GM19463 (cell line): ENCODE results near the gene WASHC3.
"Not testable (repeated sequence)": the region's sequence is repeated elsewhere in the genome, so short reads cannot be mapped to it uniquely, and the experiment has no call there.

ENCODE experiments used
- ATAC-seq: cut with Tn5 transposase; IDR thresholded peaks from one replicate; pipeline ENCODE4 v1.9.1; 2021; ENCODE audit warnings: mild to moderate bottlenecking, moderate library complexity; ENCODE audit not compliant: unreplicated experiment

WASHC3 gene, protein sequence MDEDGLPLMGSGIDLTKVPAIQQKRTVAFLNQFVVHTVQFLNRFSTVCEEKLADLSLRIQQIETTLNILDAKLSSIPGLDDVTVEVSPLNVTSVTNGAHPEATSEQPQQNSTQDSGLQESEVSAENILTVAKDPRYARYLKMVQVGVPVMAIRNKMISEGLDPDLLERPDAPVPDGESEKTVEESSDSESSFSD

DNA sequence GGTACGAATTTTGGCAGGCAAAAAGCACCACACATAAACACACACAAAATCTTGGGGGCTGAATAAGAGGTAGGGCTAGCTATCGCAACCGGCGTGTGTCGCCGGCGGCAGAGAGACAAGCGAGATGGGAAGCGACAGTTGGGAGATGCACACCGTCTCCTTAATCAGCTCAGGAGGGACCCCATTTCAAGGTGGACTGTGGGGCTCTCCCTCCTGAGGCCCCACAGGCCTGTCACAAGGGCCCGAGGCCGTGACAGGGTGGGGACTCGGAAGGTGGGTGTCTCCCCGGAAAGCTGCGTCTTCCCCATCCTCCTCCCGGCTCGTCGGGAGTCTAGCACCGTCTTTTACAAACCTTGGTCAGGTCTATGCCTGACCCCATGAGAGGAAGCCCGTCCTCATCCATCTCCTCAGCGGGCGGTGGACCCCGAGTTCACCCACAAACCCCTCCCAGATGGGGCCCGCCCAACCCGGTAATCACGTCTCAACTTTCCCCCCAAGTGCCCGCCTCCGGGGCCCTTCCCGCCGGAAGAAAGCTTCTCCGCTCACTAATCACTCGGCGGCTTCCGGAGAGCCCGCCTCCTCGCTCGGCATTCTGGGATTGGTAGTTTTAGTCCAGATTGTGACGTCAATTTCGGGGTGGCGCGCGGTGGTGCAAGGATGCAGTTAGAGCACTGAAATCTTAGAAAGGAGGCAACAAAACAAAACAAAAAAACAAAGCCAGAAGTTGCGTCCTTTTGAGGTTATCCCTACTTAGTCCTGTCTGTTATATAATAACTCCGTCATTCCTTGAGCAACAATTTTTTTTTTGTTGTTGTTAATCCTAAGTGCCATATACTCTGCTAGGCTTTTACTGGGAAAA, at the start of gene WASHC3:
WASHC3 (minus strand) TSS at position 432 of the 859 bp plus-strand sequence; CDS start at position 403, 29 bp downstream.
- peak; percentile 94 for ATAC-seq

- no peak for ATAC-seq
Measured at GRCh38 chr12:102110782-102111181, 49.0 kb upstream of the WASHC3 start.

GRCh38 chr12:102107970-102108369, 46.2 kb upstream of the WASHC3 start:
- no peak for ATAC-seq

DNA sequence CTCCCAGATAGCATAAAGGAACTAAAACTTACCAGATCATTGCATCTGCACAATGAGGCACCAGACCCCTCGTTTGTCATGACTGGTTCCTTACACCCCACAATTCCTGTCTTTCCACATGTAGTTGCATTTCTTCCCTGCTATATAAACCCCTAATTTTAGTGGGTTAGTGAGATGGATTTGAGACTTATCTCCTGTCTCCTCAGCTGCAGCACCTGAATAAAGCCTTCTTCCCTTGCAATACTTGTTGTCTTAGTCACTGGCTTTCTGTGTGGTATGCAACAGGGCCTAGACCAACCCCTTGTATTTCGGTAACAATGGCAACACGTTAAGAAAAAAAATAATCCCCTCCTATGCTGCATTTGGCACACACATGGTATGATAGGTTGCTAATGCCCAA, 45.1 kb upstream of the WASHC3 start:
- ATAC-seq = no peak

GRCh38 chr12:102096855-102097254, 35.1 kb upstream of the WASHC3 start:
- no peak for ATAC-seq

DNA sequence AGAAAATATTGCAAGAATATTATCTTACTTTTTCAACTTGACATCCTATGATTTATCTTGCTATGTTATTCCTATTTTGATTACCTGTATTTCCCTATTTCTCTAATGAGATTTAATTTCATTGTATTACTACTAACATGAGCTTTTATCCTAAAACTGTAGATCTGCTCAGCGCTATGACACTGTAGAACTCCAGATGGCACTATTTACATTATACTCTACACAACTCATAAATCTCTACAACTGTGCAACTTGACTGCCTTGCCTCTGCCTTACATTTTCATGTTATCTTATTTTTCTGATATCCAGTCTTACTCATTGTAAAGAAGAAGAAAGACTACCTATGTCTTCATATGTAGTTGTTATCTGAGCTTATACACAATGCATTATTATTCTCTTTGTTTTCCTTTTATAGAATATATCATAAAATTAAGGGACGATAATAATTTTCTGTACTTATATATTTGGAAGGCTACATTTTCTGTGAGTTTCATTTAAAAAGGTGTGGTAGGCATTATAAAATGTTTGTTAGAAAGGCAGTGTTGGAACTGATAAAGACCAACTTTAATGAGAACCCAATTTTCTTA, 34.0 kb upstream of the WASHC3 start:
- no peak for ATAC-seq

GRCh38 chr12:102093319-102093718, 31.5 kb upstream of the WASHC3 start:
- ATAC-seq = no peak

DNA sequence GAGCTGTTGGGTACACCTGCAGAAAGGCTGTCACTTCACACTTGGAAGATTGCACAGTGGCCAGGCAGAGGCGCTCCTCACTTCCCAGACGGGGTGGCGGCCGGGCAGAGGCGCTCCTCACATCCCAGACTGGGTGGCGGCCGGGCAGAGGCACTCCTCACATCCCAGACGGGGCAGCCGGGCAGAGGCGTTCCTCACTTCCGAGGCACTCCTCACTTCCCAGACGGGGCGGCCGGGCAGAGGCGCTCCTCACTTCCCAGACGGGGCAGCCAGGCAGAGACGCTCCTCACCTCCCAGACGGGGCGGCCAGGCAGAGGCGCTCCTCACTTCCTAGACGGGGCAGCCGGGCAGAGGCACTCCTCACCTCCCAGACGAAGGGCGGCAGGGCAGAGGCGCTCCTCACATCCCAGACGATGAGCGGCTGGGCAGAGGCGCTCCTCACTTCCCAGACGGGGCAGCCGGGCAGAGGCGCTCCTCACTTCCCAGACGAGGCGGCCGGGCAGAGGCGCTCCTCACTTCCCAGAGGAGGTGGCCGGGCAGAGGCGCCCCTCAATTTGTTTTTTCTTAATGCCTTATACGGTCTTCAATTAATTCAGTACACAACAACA, 27.5 kb upstream of the WASHC3 start:
- ATAC-seq = not testable (repeated sequence)

DNA sequence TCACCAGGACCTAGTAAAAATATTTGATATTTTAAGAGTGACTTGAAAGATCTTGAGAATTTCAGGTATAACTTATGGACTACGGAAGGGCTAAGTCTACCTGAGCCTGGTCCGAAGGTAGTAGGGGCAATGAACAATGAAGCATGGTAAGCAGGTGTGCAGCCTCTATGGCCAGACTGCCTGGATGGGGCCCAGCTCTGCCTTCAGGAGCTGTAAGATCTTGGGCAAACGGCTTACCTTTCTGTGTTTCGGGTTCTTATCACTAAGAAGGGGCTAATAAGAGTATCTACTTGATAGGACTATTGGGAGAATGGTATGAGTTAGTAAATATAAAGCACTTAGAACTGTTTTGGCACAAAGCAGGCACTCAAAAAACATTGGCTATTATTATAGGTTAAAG, 19.1 kb upstream of the WASHC3 start:
- ATAC-seq = no peak

DNA sequence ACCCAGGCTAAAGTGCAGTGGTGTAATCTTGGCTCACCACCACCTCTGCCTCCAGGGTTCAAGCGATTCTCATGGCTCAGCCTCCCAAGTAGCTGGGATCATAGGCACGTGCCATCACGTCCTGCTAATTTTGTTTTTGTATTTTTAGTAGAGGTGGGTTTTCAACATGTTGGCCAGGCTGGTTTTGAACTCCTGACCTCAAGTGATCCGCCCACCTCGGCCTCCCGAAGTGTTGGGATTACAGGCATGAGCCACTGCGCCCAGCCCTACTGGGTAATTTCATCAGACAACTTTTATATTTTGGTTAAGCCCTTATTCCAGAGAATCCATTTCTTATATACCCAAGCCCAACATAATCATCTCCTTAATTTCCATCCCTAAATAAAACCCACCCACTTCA, 10.3 kb upstream of the WASHC3 start:
- not testable (repeated sequence) for ATAC-seq

- no peak for ATAC-seq
Measured at GRCh38 chr12:102069707-102070106, 7.9 kb upstream of the WASHC3 start.

DNA sequence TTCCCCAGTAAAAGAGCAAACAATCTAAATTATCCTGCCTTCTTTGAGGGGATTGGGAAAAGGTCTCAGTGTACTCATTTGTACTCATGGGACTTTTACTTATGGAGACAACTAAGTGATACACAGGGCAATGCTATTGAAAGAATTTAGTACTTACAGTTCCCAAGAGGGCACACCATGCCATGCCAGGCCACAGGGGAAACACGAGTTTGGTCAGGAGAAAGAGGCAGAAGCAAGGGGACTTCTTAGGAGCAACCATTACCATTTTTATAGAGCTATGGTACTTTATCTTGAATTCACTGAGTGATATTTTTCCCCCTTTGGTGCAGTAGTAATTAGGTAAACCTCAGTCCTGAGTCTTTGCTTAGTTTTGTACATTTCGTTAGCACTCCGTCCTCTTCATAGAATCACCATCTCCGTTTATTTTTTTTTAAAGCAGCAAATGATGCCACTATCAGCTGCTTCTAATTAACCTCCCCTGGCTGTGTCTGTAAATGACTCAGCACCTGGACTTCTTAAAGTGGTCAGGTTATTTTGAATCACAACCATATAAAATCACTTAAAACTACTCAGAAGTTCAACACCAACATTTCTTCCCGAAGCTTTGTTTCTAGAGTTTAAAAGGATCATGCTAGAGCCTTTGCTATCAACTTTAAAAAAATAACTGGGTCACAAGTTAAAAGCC, 5.9 kb upstream of the WASHC3 start:
- no peak for ATAC-seq

DNA sequence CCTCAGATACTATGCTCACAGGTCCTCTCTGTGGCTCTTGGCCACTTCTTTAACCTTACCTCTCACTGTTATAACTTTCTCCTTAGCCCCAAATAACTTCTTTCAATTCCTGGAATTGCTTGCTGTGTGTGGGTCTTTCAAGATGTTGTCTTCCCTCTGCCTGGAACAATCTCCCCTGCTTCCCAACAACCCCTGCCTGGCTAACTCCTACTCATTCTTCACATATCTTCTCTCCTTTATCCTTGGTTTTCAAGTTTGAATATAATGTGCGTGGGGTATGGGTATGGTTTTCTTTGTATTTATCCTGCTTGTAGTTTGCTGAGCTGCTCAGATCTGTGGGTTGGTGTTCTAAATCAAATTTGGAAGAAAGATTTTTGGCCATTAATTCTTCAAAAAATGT, 2.7 kb upstream of the WASHC3 start:
- no peak for ATAC-seq

DNA sequence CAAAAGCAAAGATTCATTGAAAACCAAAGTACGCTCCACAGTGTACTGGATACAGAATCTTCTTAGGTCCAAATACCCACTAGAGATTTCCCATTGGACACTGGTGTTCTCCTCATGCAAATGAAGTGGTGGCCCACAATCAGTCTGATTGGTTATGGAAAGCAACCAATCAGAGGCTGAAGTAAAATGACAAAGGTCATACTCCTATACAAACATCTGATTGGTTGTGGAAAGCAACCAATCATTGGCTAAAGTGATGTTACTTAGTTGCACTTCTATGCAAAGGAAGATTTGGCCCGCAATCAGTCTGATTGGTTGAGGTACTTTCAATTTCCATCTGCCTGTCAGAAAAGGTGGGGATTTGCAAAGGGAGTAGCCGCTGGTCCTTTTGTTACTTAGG, 1.3 kb upstream of the WASHC3 start:
- ATAC-seq = no peak

- no peak for ATAC-seq
Measured at GRCh38 chr12:102062419-102062806, 622 bp upstream of the WASHC3 start.

DNA sequence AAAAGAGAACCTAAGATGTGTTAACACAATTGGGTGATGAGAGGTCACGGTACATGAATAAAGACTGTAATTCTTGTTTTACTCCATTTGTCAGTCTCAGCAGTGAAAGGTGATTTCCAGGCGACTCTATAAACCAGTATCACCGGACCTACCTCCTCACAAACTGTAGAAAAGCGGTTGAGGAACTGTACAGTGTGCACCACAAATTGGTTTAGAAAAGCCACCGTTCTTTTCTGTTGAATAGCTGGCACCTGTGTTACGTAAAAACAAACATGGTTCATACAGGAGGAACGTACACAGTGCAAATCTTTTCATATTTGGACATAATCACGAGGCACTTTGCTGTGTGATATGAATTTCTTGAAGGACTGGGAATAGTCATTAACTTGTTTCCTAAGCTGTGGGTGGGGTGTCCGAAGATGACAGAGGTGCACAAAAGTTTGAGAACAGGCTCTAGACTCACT, 663 bp downstream of the WASHC3 start:
- ATAC-seq = peak; percentile 33

DNA sequence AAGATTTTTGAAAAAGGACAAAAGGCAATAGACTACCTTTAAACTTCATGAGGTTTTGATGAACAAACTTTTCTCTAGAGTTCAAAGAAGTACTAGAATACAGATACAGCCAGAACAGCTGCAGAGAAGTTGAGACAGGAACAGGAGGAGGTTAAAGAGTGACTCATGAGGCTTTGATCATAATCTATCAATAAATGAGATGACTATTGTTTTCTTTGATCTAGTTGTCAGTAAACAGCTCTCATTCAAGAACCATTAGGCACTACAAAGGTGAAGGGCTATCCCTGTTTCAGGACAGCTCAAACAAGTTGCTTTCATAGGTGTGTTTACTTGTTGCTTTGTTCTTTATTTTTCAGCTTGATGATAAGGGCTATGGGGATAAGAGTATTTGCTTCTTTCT, 2.4 kb downstream of the WASHC3 start:
- no peak for ATAC-seq

GRCh38 chr12:102054345-102054744, 7.4 kb downstream of the WASHC3 start:
- no peak for ATAC-seq

DNA sequence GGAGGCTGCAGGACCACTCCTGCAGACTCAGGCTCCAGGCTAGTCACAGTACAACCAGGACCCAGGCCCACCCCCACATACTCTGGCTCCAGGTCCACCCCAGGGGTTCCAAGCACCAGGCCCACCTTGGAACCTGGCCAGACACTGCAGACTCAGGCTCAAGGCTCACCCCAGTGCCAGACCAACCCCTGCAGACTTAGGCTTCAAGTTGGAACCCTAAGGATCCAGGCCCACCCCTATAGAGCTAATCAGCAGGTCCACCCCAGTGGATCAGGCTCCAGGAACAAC, 8.8 kb downstream of the WASHC3 start:
- no peak for ATAC-seq

GRCh38 chr12:102052192-102053061, 9.4 kb downstream of the WASHC3 start:
- no peak for ATAC-seq
